ENCODE measurements around the gene SLC16A2.

DNA sequence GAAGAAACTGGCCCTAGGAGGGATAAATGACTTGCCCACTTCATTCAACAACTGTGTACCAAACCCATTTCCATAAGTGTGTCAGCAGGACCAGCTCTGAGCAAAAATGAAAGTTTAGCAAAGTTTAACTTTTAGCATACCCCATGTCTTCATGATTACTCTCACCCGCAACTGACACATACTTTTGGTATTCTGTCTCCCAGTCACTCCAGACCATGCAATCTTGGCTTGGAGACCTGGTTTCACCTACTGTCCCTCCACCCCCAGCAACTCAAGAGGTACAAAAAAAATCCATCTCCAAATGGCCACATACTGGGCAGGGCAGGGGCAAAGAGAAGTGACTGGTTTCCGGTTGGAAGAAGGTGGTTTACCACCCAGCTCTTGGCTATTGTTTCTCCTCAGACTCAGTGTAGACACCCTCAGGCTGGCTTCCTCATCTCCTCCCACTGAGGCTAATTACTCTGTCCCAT is 113.3 kb downstream of the SLC16A2 start:
- TF ChIP-seq GATA2 (IDR thresholded peaks at IDR 0.05; ENCODE audit: low read depth, low read length) (no peak), GATA3 (IDR thresholded peaks at IDR 0.05; ENCODE audit: low read depth, low read length) (no peak)

Data from SH-SY5Y (cell line).